HFFc6 (cell line): ENCODE measurements around the gene COL2A1. TPM values are rescaled to one million over a fixed set of nuclear protein-coding genes. Genes with fewer than 3 reads are reported as not detected.

ENCODE experiments used
- DNase-seq: peaks from one replicate; pipeline ENCODE4 v3.0.0-alpha.2; 2018
- H3K27ac Mint-ChIP-seq: 2 replicates; pipeline ENCODE4 v1.8.0; 2020; ENCODE audit warnings: mild to moderate bottlenecking, mixed read lengths
- H3K27me3 Mint-ChIP-seq: 2 replicates; pipeline ENCODE4 v1.8.0; 2021; ENCODE audit warnings: mild to moderate bottlenecking, moderate library complexity, mixed read lengths; ENCODE audit not compliant: insufficient read depth
- H3K36me3 Mint-ChIP-seq: 2 replicates; pipeline ENCODE4 v1.8.0; 2021; ENCODE audit warnings: low read depth, mixed read lengths
- H3K4me1 Mint-ChIP-seq: 2 replicates; pipeline ENCODE4 v1.8.0; 2020; ENCODE audit warnings: low read depth, mixed read lengths
- H3K4me3 Mint-ChIP-seq: 2 replicates; pipeline ENCODE4 v1.8.0; 2020; ENCODE audit warnings: mild to moderate bottlenecking, moderate library complexity, mixed read lengths
- H3K9me3 Mint-ChIP-seq: 2 replicates; pipeline ENCODE4 v1.8.0; 2020; ENCODE audit warnings: mild to moderate bottlenecking, mixed read lengths
- CTCF ChIP-seq: fragments of 200-600 bp; sonication (generic); IDR thresholded peaks from 2 replicates; pipeline ENCODE4 v1.5.0; 2021; ENCODE audit warnings: antibody characterized with exemption, mild to moderate bottlenecking
- long read RNA-seq: library from polyadenylated mRNA; unstranded; transcript quantifications from one replicate; pipeline ENCODE4 v2.0.0, GENCODE V29; 2019
- total RNA-seq, 6 experiments: library from RNA; stranded (reverse); fragmentation: NEBNext Ultra II Directional; extraction: Animal tissue kit (Norgen Biotek cat#: 25700); gene quantifications; 2 replicates in 1 of 6; 3 replicates in 5 of 6; pipeline ENCODE4 v1.2.3, GENCODE V29; 2021

COL2A1 gene
- not detected for total RNA-seq
- long read RNA-seq: 0 reads

- Mint-ChIP-seq H3K27me3 (peaks cover 67% of the 10 kb centered on the region), H3K9me3 (no peaks in the 10 kb centered on the region), H3K4me3 (no peak within 1 kb of the TSS), H3K36me3 (no peaks in the 10 kb centered on the region), H3K4me1 (peaks cover 18% of the 10 kb centered on the region), H3K27ac (no peak within 1 kb of the TSS)
- TF ChIP-seq CTCF: no peak
- no peak for DNase-seq
Observed at GRCh38 chr12:48004053-48004941, at the start of gene COL2A1. Gene COL2A1 (minus strand): TSS chr12:48004476. CDS start chr12:48004321, 155 bp downstream.

- H3K27ac Mint-ChIP-seq: no peak overlapping the region
Observed at GRCh38 chr12:48053883-48054282, 49.6 kb upstream of the COL2A1 start.

GRCh38 chr12:48053122-48053521 is 48.8 kb upstream of the COL2A1 start:
- no peak overlapping the region for H3K4me3 Mint-ChIP-seq
- TF ChIP-seq CTCF: no peak
- H3K9me3 Mint-ChIP-seq: no peaks in the 10 kb centered on the region
- H3K27me3 Mint-ChIP-seq: no peaks in the 10 kb centered on the region; the same call in 1 of the 2 replicates
- no peak for DNase-seq
- H3K27ac Mint-ChIP-seq: no peak overlapping the region
- peaks cover 5% of the 10 kb centered on the region for H3K36me3 Mint-ChIP-seq
- H3K4me1 Mint-ChIP-seq: no peaks in the 10 kb centered on the region

More at GRCh38 chr12:48053883-48054282, 49.6 kb upstream of the COL2A1 start:
- no peak for DNase-seq
- Mint-ChIP-seq H3K4me3 (no peak overlapping the region), H3K9me3 (peaks cover 5% of the 10 kb centered on the region), H3K27me3 (no peaks in the 10 kb centered on the region; the same call in 1 of the 2 replicates), H3K36me3 (peaks cover 13% of the 10 kb centered on the region), H3K4me1 (no peaks in the 10 kb centered on the region)
- no peak for TF ChIP-seq CTCF

- Mint-ChIP-seq H3K27me3 (no peaks in the 10 kb centered on the region; the same call in 1 of the 2 replicates), H3K4me3 (no peak overlapping the region), H3K4me1 (no peaks in the 10 kb centered on the region), H3K36me3 (peaks cover 4% of the 10 kb centered on the region; the same call in 1 of the 2 replicates), H3K27ac (no peak overlapping the region), H3K9me3 (no peaks in the 10 kb centered on the region)
- DNase-seq: no peak
- TF ChIP-seq CTCF: no peak
Observed at GRCh38 chr12:48051681-48052080, 47.4 kb upstream of the COL2A1 start.

GRCh38 chr12:48050174-48050573 is 45.9 kb upstream of the COL2A1 start:
- DNase-seq: no peak
- peaks cover 11% of the 10 kb centered on the region; the same call in 1 of the 2 replicates for H3K36me3 Mint-ChIP-seq
- TF ChIP-seq CTCF: no peak
- H3K4me1 Mint-ChIP-seq: no peaks in the 10 kb centered on the region
- no peaks in the 10 kb centered on the region for H3K9me3 Mint-ChIP-seq
- H3K27me3 Mint-ChIP-seq: no peaks in the 10 kb centered on the region; the same call in 1 of the 2 replicates
- no peak overlapping the region for H3K27ac Mint-ChIP-seq
- no peak overlapping the region for H3K4me3 Mint-ChIP-seq
